ENCODE results near the gene THUMPD1. TPM values are rescaled to one million over a fixed set of nuclear protein-coding genes. Genes with fewer than 3 reads are reported as not detected.
"Not testable (repeated sequence)": the region's sequence is repeated elsewhere in the genome, so short reads cannot be mapped to it uniquely, and the experiment has no call there.

The THUMPD1 gene, protein sequence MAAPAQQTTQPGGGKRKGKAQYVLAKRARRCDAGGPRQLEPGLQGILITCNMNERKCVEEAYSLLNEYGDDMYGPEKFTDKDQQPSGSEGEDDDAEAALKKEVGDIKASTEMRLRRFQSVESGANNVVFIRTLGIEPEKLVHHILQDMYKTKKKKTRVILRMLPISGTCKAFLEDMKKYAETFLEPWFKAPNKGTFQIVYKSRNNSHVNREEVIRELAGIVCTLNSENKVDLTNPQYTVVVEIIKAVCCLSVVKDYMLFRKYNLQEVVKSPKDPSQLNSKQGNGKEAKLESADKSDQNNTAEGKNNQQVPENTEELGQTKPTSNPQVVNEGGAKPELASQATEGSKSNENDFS
- total RNA-seq: 40.5 TPM

DNA sequence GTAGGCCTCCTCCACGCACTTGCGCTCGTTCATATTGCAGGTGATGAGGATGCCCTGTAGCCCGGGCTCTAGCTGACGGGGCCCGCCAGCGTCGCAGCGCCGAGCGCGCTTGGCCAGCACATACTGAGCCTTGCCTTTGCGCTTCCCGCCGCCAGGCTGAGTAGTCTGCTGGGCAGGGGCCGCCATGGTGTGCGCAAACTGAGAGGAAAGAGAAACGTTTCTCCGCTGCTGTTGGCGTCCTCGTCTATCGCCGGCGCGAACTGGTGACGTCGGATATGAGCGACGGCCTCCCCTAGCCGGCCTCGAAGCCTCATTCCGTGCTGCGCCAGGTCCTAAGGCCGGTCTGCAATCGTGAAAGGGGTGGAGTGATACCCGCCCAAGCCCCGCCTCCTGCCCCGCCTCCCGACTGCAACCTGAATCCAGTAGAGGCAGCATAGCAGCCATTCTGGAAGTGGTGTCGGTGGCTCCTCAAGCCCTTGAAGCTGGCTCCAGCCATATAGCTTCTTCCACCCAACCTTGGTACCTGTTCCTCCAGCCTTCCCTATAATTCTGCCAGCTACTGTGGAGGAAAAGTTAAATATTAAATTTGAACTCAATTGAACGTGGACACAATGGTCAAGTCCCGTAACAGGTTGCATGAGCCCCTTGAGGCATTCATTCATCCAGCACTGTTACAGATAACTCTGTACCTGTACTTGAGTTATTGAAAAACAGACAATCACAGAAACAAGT is at the start of gene THUMPD1:
THUMPD1 (minus strand) TSS at position 265 of the 732 bp plus-strand sequence; CDS start at position 186, 79 bp downstream.
- peak; percentile 89 for DNase-seq

DNA sequence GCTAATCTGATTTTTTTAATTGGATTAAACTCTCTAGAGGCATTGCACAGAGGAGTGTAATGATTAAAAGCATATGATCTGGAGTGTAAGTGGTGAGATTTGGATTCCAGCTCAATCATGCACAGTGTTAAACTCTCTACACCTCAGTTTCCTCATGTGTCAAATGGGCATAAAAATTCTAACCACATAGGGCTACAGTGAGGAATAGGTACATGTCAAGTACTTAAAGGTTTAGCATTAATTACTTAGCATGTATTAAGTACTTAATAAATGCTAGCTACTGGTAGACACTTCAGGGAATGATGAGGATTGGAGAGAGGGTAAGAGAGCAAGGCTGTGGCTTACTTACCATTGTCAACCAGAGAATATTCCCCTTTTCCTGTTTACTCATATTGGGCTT is 47.5 kb upstream of the THUMPD1 start:
- DNase-seq: no peak

DNA sequence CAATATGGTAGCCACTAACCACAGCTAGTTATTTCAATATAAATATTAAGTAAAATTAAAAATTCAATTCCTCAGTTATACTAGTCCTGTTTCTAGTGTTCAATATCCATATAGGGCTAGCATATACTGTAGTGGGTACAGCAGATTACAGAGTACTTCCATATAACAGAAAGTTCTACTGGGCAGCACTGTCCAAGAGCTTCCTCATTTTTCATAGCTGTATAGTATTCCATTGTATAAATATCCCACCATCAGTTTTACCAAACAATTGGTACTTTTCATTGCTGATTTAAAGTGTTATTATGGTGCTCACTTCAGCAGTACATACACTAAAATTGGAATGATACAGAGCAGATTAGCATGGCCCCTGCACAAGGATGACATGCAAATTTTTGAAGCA is 42.6 kb upstream of the THUMPD1 start:
- no peak for DNase-seq

DNA sequence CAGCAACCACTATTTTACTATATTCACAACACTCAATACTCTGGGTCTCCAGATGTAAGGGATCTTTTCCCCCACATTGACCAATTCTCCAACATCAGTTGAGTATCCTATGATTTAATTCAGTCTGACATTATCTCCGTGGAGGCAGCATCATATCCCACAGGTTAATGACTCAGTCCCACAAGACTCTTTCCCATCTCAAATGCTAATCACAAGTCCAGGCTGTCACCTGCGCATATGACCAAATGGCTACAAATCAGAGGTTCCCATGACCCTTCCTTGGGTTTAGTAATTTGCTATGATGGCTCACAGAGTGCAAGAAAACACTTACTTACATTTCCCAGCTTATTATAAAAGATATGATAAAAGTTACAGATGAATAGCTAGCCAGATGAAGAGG is 40.9 kb upstream of the THUMPD1 start:
- DNase-seq: no peak

DNA sequence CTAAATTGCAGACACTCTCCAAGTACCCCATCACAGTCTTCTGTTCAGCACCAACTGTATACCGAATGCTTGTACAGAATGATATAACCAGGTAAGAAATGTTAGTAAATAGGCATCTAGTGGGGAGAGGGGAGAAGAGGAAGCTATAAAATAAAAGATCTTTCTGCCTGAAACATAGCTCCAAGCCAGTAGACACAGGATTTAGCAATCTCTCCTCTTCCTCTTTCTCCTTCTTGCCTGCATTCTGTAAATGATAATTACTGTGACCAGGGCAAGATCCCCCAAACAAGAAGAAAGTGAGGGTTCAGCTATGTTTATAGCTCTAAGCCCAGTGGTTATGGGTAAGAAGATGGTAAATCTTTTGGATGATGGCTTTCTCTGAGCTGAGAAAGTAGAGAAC is 40.1 kb upstream of the THUMPD1 start:
- DNase-seq: no peak

DNA sequence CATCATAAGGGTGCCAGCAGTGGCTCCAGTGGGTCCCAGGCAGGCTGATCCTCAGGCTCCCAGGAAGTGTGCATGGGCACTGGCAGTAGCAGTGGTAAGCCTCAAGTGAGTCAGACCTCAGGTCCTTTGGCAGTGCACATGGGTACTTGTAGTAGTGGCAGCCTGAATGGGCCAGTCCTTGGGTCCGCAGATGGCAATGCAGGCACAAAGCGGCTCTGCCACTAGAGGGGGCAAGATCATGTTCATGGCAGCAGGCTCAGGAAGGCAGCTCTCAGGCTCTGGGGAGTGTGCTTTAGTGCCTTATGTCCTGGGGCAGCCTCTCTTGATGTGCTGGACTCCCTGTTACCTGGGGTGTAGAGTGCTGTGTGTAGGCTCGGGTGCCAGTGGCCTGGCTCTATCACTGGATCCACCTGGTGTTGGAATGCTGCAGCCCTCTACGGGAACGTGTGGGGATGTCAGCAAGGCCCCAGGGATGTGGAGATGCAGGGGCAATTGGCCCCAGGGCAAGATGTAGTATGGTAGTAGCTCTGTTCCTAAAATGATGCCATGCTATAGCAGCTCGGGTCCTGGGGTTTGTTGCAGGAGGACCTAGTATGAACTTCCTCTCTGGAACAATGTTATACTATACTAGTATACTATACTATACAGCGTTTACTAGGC is 33.2 kb upstream of the THUMPD1 start:
- DNase-seq: no peak

DNA sequence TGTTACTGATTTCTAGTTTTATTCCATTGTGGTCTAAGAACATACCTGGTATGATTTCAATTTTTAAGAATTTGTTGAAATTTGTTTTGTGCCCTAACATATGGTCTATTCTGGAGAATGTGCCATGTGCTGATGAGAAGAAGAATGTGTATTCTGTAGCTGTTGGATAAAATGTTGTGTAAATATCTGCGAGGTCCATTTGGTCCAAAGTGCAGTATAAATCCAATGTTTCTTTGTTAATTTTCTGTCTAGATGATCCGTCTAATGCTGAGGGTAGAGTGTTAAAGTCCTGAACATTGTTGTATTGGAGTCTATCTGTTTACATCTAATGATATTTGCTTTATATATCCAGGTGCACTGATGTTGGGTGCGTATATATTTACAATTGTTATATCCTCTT is 32.1 kb upstream of the THUMPD1 start:
- DNase-seq: no peak

DNA sequence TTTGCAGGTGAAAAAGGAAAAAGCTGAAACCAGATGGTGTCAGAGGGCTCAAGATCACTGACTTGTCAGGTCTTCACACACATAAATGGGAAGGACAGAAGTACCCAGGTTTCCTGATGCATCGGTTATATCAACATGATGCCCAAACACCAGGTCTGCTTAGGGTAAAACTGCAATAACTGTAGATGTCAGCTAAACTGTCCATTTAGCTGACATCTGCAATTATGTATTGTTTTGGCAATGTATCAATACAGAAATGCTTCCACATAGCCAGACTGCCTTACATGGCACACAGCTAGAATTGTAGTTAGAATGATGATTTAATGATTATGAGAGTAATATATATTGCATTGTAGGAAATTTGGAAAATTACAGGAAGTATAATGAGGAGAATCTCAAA is 27.2 kb upstream of the THUMPD1 start:
- no peak for DNase-seq

DNA sequence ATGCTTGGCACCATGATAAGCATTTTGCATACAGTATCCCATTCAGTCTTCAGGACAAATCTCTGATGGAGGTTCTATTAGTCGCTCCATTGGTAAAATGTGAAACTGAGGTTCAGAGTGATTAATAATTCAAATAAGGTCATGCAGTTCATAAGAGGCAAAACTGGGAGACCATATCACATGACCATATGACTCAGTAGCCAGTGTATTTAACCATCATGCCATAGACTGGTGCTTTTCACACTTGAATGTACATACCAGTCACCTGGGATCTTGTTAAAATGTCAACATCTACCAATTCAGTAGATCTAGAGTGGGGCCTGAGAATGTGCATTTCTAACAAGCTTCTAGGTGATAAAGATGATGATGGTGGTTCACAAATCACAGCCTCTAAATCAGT is 26.5 kb upstream of the THUMPD1 start:
- no peak for DNase-seq

DNA sequence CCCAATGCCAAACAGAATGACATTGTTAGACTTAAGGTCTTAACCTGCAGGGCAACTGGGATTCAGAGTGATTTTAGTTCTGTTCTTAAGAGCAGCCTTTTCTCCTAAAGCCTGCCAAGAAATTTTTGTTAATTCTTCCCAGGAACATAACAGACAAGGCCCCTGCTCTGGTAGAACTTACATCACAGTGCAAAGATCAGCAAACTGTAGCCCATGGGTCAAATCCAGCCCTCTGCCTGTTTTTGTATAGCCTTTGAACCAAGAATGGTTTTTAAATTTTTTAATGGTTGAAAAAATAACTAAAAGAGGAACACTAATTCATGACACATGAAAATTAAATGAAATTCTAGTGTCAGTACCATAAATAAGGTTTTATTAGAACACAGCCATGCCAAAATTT is 26.0 kb upstream of the THUMPD1 start:
- DNase-seq: no peak

DNA sequence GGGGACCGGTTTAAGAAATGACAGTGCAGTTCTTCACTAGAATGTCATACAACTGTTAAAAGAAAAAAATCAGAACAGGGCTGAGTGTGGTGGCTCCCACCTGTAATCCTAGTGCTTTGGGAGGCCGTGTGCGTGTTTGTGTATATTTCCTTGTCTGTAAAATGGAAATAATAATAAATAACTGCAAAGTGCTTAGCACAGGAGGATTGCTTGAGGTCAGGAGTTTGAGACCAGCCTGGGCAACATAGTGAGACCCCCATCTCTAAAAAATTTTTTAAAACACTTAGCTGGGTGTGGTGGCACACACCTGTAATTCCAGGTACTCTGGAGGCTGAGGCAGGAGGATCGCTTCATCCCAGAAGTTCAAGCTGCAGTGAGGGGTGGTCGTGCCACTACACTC is 24.7 kb upstream of the THUMPD1 start:
- DNase-seq: no peak

DNA sequence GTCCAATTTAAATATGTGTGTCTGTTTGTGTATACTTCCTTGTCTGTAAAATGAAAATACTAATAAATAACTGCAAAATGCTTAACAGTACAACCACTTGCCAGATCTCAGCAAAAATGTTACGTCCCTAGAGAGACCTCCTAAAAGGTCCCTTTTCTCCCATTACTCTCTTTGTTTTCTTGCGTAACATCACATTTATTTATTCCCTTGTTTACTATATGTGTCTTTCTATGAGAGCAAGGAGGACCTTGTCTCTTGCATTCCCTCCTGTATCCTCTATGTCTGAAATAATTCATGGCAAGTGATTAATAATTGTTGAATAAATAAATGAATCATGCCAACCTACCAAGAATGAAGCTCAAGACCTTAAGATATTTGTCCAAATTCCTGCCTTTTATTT is 24.1 kb upstream of the THUMPD1 start:
- DNase-seq: no peak

DNA sequence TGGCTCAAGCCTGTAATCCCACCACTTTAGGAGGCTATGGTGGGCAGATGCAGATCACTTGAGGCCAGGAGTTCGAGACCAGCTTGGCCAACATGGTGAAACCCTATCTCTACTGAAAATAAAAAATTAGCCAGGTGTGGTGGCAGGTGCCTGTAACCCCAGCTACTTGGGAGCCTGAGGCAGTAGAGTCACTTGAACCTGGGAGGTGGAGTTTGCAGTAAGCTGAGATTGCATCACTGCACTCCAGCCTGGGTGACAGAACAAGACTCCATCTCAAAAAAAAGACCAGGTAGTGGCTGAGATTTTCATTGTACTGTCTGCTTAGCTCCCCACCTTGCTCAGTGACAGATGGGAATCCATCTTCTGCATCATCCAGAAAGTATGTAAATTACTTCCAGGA is 22.8 kb upstream of the THUMPD1 start:
- not testable (repeated sequence) for DNase-seq

DNA sequence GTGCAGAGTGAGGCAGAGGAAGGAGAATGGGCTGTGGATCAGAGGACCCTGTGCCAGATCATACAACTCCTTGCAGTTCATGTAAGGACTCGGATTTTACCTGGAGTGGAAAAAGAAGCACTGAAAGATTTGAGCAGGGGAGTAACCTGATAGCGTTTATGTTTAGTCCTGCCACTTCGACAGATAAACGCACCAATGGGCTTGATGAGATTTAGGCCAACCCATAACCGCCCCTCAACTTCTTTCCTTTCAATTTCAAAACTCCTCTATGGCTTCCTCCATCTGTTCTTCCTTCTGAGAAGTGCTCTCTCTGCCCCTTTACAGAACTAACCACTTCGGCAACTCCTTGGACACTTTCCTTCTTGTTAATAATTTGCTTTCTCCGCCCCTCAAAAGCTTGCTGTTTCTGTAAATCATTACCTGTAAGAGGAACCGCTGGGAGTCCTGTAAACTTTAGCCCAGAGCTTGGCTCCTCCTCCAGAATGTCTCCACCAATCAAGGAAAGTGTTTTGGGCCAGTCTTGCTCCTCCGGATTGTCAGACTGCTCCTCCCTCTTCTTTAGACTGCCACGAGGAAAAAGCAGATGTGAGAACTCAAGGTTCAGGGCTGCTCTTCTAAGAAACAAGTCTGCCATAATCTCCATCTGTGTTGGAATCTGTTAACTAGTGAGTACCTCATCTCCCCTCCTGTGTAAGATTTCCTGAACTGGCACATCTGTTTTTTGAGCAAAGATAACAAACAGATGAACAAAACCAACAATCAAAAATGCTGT is 22.0 kb upstream of the THUMPD1 start, which contains the start of gene ACSM3:
ACSM3 (plus strand) TSS at position 554 of the 772 bp plus-strand sequence. CDS start 6,021 bp downstream, outside the sequence.
- peak; percentile 64 for DNase-seq

DNA sequence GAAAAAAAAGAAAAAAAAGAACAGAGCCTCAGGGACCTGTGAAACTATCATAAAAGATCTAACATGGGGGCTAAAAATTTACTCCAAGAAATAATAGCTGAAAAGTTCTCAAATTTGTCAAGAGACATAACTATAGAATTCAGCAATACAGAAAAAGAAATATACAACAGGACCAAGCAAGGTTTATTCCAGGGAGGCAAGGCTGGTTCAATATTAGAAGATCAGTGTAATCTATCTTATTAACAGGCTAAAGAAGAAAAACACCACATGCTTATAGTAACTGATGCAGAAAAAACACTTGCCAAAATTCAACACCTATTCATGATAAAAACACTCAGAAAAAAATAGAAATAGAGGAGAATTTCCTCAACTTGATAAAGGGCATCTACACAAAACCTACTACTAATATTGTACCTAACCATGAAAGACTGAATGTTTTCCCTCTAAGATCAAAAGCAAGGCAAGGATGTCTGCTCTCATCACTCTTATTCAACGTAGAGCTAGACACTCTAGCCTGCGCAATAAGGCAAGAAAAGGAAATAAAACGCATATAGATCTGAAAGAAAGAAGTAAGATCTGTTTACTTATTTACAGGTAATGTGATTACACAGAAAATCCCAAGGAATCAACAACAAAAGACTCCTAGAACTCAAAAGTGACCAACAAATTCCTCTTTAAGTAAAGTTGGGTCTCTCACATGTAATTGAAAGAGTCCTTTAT is 20.9 kb upstream of the THUMPD1 start:
- no peak for DNase-seq

DNA sequence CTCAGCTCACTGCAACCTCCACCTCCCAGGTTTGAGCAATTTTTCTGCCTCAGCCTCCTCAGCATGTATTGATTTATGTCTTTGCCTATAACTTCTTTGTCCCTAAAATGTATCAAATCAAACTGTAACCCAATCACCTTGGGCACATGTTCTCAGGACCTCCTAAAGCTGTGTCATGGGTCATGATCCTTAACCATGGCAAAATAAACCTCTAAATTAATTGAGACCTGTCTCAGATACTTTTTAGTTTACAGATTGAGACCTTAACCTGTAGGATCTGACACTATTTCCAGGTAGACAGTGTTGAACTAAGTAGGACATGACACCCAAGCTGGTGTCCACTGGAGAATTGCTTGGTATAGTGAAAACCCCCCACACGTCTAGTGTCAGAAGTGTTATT is 19.6 kb upstream of the THUMPD1 start:
- DNase-seq: no peak

DNA sequence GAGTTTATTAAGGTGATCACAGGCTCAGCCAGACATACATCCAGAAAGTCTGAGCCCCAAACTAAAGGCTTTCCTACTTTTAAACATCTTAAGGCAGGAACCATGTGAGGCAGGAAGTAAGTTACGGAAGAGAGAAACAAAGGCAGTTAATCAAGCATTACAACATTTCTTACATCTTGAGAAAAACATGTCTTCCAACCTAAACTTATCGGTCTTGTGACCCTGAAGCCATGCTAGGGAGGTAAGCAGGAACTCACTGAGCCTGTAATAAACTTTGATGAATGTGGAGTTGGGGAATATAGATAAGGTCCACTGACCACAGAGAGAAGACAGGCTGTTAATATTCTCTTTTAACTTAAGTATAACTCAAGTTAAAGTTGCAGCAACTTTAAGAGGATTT is 18.7 kb upstream of the THUMPD1 start:
- DNase-seq: no peak

DNA sequence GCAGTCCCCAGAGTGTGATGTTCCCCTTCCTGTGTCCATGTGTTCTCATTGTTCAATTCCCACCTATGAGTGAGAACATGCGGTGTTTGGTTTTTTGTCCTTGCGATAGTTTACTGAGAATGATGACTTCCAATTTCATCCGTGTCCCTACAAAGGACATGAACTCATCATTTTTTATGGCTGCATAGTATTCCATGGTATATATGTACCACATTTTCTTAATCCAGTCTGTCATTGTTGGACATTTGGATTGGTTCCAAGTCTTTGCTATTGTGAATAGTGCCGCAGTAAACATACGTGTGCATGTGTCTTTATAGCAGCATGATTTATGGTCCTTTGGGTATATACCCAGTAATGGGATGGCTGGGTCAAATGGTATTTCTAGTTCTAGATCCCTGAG is 14.2 kb upstream of the THUMPD1 start:
- not testable (repeated sequence) for DNase-seq

DNA sequence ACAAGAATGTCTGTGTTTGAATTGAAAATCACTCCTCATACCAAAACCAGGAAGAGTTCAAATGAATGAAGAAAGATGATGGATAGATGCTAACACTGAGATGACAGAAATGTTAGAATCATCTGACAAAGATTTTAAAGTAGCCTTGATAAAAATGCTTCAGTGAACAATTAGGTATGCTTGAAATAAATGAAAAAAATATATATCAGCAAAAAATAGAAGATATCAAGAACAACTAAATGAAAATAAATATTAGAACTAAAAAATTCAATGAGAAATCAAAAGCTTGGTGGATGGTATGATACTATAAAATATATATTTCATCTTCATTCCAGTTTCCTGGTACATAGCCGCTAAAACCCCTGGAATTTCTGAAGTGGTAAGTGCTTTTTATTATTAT is 13.6 kb upstream of the THUMPD1 start:
- DNase-seq: no peak

DNA sequence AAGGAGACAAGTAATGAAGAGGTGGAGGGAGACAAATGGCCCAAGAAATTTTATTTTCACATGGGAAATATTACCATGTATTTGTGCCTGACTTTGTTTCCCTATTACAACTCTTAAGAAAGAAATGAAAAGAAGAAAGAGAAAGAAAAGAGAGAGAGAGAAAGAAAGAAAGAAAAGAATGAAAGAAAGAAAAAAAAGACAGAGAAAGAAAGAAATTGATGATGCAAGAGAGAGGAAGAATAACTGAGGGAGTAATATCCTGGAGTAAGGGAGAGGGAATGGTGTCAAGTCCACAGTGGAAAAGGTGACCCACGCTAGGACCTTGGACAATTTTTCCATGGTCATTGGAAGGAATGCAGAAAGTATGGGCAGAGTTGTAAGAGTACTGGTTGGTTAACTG is 12.1 kb upstream of the THUMPD1 start:
- no peak for DNase-seq

DNA sequence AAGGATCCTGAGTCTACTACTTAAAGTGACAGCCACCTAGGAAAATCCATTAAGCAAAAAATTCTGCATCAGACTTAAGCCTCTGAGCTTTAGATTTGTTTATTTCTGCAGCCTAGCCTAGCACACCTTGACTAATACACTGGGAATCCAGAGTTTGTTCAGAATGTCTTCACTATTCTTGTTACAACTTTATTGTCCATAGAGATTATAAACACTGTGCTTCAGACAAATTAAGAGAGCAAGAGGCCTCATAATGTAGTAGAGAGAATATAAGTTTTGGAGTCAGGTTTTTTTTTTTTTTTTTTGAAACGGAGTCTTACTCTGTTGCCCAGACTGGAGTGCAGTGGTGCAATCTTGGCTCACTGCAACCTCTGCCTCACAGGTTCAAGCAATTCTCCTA is 8.9 kb upstream of the THUMPD1 start:
- DNase-seq: no peak

DNA sequence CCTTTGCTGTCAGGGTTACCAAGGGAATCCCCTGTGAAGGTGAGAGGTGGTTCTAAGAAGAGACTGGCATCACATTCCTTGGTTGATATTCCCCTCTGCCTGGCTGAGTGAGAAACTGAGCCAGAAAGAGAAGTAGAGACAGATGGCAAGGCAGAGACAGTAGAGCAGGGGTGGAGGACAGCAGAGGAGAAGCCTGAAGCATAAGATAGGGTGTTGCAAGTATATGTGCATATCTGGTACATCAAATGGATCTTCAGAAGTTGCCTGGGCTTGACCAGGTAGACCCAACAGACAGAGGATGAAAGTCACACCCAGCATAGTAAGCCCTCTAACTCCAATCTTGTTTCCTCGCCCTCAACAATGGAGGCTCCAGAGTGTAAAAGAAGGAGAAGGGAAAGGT is 7.9 kb upstream of the THUMPD1 start:
- DNase-seq: no peak
